Measurements from ENCODE around the gene KATNBL1. TPM values are rescaled to one million over a fixed set of nuclear protein-coding genes. Genes with fewer than 3 reads are reported as not detected.
"Not testable (repeated sequence)": the region's sequence is repeated elsewhere in the genome, so short reads cannot be mapped to it uniquely, and the experiment has no call there.

The KATNBL1 gene
- total RNA-seq, 1 donor from 2014 or later: 44.6 TPM

DNA sequence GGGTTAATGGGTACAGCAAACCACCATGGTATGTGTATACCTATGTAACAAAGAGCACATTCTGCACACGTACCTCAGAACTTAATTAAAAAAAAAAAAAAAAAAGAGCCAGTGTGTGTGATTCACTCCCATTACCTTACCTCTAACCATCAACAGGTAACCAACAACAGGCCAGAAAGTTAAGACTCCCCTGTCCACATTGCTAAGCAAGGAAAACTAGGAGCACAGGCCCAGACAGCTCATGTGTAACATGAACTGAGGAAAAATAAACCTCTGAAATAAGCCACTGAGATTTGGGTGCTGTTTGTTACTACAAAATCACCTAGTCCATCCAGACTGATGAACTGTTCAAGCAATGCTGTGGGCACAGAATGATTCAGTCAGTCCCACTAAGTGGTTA is 6.0 kb downstream of the KATNBL1 start:
- intact Hi-C loops (cut with micrococcal nuclease): no loop called here

DNA sequence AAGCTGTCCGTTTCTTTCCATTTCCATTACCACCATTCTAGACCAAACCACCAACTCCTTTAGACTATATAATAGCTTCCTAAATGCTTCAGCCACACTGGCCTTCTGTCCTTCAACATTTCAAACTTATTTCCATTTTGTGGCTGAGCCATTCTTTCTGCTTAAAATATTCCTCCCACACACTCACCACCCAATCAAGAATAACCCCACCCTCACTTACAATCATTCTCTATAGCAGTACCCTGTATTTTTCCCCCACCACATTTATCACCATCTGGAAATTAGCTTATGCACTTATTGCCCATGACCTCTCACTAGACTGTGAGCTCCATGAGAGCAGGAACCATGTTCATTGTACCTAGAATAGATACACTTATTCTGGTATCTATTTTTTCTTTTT is 6.6 kb downstream of the KATNBL1 start:
- intact Hi-C loops (cut with micrococcal nuclease): no loop called here

DNA sequence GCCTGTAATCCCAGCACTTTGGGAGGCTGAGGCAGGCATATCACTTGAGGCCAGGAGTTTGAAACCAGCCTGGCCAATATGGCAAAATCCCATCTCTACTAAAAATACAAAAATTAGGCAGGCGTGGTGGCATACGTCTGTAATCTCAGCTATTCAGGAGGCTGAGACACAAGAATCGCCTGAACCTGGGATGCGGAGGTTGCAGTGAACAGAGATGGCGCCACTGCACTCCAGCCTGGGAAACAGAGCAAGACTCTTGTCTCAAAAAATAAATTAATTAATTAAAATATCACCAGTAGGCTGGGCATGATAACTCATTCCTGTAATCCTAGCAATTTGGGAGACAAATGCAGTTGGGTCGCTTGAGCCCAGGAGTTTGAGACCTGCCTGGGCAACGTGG is 16.6 kb downstream of the KATNBL1 start:
- intact Hi-C loops (cut with micrococcal nuclease): not testable (repeated sequence)

DNA sequence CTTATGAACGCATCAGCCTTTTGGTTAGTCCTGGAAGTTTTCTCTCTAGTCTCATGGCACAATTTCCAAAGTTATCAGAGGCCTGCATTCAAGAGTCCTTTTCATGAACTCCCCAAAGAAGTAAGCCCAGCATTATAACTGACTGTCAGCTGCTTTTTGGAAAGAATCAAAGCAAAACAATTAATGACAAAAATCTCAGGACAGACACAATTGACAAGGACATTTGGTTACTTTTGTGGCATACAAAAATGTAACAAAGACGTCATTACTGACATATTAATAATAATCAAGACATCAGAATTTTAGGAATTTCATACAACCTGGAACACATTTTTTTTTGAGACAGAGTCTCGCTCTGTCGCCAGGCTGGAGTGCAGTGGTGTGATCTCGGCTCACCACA is 21.2 kb downstream of the KATNBL1 start:
- intact Hi-C loops (cut with micrococcal nuclease): no loop called here

DNA sequence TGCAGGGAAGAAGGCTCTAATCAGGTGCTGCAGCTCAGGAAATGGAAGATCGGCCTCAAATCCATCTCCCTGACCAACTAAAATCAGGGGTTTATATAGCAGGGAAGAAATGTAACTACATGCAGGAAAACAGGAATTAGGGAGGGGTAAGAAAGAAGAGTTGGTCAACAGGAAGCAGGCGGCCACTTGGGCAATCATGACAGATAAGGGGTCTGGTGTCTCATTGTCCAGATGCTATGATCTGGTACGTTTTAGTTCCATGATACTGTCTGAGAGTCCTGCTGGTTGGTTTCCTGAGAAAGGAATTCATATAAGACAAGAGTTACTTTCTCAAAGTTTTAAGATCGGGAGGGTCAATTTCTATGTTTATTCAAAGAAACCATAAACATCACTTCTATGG is 24.2 kb downstream of the KATNBL1 start:
- intact Hi-C loops (cut with micrococcal nuclease): no loop called here

DNA sequence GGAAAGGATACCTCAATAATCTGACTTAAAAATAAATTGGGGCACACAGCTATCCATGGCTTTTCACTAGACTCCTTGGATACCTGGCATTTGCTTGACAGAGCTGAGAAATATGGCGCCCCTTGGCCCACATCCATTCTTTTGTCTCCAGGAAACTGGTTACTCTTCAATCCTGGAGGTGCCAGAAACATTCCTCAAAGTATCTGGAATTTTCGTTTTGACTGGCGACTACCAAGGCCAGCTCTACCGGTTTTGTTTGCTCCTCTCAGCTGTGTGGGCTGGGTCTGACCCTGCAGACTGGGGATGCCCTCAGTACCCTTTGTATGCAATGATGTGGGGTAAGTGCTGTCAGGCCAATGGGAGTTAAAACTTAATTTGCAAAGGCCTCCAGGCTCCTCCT is 27.0 kb downstream of the KATNBL1 start:
- intact Hi-C loops (cut with micrococcal nuclease): no loop called here

DNA sequence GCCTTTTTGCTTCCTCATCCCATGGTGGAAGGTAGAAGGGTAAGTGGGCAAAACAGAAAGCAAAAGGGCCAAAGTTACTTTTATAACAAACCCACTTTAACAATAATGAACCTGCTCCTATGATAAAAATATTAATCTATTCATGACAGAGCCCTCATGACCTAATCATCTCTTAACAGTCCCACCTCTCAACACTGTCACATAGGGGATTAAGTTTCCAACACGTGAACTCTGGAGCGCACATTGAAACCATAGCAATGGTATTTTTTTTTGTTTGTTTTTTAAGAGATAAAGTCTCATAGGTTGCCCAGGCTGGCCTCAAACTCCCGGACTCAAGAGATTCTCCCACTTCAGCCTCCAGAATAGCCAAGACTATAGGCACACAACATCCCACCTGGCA is 30.7 kb downstream of the KATNBL1 start:
- intact Hi-C loops (cut with micrococcal nuclease): no loop called here

DNA sequence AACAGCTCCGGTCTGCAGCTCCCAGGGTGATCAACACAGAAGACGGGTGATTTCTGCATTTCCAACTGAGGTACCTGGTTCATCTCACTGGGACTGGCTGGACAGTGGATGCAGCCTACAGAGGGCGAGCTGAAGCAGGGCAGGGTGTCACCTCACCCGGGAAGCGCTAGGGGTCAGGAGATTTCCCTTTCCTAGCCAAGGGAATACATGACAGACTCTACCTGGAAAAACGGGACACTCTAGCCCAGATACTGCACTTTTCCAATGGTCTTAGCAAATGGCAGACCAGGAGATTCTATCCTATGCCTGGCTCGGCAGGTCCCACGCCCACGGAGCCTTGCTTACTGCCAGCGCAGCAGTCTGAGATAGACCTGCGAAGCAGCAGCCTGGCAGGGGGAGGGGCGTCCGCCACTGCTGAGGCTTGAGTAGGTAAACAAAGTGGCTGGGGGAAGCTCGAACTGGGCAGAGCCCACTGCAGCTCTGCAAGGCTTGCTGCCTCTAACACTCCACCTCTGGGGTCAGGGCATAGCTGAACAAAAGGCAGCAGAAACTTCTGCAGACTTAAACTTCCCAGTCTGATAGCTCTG is 43.8 kb downstream of the KATNBL1 start:
- intact Hi-C loops (cut with micrococcal nuclease): not testable (repeated sequence)

DNA sequence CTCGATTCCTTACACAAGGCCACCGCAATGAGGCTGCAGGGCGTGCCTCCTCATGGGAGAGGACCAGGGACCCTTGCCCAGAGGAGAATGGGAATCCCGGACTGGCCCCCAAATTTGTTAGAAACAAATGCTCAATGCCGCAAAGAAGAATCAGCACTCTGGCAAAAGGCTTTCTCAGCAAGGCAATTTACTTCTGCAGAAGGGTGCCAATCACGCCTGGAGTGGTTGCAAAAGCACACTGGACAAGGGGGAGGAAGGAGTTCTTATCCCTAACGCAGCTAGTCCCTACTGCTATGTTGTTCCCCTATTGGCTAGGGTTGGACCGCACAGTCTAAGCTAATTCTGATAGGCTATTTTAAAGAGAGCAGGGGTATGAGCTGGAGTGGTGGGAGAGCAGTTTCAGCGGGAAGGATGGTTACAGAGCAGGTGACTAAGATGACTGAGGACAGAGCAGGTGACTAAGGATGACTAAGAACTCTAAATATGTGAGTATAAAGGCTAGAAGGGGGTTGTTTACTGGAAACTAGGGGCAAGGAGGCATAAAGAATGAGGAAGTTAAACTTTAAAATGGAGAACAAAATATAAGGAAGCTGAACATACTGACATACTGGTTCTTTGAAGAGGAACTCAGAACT is 48.5 kb downstream of the KATNBL1 start:
- intact Hi-C loops (cut with micrococcal nuclease): no loop called here

DNA sequence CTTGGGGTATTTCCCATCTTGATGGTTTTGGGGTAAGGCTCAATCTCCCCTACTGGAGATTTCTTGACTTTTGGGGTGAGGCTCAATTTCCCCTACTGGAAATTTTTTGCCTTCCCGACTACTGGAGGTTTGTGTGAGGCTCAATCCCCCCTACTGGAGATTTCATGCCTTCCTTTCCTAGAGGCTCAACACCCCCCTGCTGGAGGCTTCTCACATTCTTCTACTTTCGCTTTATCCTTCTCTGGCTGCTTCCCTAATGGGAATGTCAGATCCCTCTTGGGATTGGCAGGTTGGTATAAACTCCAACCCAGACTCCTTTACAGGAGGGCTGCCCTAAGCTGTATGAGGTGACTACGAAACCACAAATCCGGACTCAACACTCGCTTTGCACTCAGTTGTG is 49.2 kb downstream of the KATNBL1 start:
- intact Hi-C loops (cut with micrococcal nuclease): no loop called here

DNA sequence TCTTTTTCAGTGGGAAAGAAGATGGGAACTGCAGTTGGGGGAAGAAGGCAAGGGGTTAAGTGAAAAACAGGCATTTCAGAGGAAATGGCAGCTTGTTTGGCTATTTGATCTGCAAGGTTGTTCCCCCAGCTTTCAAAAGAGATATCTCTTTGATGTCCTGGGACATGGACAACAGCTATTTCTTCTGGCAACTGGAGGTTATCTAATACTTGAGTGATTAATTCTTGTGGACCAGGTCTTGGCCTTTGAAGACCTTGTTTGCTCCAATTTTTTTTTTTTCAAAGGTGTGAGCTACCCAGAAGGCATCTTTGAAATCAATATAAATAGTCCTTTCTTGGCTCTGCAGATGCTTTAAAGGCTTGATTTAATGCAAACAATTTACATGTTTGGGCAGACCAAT is 51.5 kb downstream of the KATNBL1 start:
- intact Hi-C loops (cut with micrococcal nuclease): no loop called here

DNA sequence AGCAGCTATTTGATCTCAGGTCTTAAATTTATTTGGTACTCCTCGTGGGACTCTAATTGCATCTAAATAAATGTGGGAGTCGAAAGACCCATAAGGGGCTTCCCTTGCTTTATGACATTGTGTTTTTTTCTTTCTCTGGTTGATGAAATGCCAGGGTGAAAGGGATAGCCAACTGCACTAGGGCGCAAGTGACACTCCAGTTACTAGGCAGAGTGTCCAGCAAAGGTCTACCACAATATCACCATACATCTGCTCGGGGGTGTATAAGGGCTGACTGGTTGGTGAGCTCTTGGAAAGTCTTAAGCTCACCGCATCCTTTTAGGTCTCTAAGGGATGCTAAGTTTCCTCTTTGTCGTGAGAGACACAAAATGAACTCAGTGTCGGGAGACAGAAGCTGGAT is 54.0 kb downstream of the KATNBL1 start:
- intact Hi-C loops (cut with micrococcal nuclease): no loop called here

DNA sequence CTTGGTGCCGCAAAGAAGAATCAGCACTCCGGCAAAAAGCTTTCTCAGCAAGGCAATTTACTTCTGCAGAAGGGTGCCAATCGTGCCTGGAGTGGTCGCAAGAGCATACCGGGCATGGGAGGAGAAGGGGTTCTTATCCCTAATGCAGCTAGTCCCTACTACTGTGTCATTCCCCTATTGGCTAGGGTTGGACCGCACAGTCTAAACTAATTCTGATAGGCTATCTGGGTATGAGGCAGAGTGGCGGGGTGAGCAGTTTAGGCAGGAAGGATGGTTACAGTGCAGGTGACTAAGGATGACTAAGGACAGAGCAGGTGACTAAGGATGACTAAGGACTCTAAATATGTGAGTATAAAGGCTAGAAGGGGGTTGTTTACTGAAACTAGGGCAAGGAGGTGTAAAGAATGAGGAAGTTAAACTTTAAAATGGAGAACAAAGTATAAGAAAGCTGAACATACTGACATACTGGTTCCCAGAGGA is 55.1 kb downstream of the KATNBL1 start:
- intact Hi-C loops (cut with micrococcal nuclease): no loop called here

DNA sequence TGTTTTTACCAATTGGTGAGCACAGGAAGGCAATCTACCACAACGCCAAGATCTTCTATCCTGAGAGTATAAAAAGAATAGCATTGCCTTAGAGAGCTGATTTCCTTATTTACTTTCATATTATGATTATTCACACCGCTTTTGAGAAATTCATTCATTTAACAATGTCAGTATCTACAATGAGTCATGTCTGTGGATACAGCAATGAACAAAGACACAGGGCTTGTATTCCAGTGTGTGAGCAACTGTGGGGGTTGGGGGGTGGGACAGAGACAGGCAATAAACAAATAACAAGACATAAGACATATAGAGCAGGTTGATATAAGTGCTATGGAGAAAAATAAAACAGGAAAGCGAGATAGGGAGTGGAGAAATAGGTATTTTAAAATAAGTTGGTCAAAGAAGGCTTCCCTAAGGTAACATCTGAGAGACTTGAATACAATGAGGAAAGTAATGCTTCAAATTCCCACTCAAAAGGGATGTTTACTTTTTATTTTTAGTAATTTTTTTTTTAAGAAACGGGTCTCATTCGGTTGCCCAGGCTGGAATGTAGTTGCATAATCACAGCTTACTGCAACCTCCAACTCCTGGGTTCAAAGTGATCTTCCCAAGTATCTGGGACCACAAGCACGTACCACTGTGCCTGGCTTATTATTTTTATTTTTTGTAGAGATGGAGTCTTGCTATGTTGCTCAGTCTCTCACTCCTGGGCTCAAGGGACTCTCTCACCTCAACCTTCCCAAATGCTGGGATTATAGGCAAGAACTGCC is 62.3 kb downstream of the KATNBL1 start:
- intact Hi-C loops (cut with micrococcal nuclease): no loop called here

DNA sequence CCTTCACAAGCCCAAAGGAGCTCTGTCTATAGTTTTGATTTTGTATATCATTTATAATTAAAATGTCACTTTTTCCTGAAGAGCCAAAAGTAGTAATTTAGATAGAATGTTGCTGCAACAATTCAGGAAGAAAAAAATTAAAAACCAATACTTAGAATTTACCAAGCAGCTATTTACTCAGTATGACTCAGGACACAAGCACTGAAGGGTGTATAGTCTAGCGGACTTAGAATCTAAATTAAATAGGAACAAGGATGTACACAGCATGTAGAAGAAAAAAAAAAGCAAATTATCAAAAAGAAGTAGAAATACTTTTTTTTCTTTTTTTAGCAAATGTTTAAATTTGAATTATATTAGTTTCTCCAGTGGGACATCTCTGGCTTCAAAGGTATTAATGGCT is 76.4 kb downstream of the KATNBL1 start:
- intact Hi-C loops (cut with micrococcal nuclease): no loop called here

DNA sequence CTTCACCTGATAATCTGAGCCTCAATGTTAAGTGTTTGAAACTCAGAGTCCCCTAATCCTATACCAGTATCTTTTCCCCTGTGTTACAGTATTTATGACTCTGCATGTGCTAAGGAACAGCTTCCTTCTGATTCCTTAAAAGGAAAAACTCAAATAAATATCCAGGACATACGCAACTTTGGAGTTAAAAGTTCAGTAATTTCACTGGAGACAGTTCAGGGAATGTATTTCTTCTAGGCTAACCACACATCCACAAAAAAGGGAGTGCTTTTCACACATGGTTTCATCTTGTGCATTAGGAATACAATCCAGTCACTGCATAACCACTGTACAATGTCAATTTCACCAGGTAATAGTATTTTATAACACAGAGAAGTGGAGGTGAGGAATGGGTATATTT is 77.0 kb downstream of the KATNBL1 start:
- intact Hi-C loops (cut with micrococcal nuclease): no loop called here

DNA sequence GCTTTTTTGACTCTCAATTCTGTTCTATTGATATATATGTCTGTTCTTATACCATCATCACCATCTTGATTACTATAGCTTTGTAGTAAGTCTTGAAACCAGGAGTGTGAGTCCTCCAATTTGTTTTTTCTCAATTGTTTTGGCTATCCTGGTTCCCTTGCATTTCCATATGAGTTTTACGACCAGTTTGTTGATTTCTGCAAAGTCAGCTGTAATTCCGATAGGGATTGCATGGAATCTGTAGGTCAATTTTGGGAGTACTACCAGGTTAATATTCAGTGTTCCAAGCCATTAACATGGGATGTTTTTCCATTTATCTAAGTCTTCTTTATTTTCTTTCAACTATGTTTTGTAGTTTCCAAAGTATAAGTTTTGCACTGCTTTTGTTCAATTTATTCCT is 81.0 kb downstream of the KATNBL1 start:
- intact Hi-C loops (cut with micrococcal nuclease): no loop called here

DNA sequence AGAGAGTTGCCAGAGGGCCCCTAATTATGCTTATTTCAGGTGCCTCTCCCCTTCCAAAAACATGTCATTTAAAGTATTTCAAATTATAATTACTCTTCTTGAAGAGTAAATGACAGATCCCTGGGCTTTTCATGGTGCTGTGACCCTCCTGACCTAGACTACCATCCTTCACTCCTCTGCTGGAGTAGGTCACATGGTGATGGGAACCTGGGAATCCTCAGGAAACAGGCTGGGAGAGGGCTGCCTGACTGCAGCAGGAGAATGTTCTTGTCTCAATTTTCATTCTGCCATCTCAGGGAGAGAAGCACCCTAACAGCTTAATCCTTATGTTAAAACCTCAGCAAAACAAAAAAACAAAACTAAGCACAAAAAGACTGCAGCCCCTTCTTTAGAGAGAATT is 83.4 kb downstream of the KATNBL1 start:
- intact Hi-C loops (cut with micrococcal nuclease): no loop called here

DNA sequence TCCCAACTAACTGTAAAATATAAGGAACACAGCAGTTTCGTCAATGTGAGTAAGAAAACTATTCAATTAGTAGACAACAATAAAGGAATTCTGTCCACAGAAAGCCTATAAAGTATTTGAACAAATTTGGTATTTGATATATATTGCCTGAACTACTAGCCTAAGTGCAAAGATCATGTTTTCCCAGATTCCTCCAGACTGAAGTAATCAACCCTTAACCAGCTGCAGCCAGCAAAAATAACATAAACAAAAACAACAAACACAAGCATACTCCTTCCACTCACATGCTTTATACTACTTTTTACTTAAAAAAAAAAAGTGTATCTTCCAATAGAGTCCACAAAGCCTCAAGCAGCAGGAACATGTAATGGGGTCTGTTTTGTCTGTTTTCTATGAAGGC is 84.0 kb downstream of the KATNBL1 start:
- intact Hi-C loops (cut with micrococcal nuclease): no loop called here

DNA sequence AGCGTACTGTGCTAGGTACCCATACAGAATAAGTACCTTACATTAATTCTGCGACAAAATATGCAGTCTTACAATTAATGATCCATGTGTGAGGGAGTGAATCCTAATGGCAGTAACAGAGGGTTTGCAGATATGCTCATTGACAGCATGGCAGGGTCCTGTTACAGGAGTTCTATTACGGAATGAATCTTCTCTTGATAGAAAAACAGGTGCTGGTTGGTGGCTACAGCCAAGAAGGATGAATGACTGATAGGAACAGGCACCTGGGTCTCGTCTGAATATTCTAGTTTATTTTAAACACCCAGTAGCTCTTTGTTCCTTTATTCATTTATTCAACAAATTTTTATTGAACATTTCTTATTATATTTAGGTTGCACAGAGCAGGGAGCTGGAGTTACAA is 85.2 kb downstream of the KATNBL1 start:
- intact Hi-C loops (cut with micrococcal nuclease): no loop called here

DNA sequence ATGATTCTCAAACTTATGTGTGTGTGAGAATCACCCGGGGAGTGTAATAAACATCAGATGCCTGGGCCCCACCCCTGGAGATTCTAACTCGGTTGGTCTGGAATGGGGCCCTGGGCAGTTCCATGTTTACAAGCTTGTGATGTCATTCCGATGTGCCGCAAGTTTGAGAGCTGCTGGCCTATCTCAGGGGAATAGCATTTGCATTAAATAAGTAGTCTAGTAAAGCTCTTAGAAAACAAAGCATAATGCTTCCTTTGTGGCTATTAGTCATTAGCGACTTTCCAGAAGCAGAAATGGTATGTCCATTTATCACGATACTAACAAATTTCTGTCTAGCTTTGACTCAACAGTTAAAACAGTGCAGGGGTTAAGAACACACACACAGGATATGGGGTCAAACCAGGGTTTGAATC is 87.1 kb downstream of the KATNBL1 start:
- intact Hi-C loops (cut with micrococcal nuclease): no loop called here

DNA sequence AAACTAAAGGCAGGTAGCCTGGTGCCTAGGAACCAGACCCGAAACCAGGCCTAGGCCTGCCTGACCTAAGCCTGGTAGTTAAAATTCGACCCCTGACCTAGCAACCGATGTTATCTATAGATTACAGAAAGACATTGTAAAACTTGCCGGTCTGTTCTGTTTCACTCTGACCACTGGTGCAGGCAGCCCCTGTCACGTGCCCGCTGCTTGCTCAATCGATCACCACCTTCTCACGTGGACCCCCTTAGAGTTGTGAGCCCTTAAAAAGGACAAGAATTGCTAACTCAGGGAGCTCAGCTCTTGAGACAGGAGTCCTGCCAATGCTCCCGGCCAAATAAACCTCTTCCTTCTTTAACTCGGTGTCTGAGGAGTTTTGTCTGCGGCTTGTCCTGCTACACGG is 88.1 kb downstream of the KATNBL1 start:
- intact Hi-C loops (cut with micrococcal nuclease): not testable (repeated sequence)

DNA sequence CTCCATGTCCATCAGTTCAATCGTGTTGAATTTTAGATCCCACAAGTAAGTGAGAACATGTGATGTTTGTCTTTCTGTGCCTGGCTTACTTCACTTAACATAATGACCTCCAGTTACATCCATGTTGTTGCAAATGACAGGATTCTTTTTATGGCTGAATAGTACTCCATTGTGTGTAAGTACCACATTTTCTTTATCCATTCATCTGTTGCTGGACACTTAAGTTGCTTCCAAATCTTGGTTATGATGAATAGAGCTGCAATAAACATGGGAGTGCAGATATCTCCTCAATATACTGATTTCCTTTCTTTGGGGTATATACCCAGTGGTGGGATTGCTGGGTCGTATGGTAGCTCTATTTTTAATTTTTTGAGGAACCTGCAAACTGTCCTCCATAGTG is 89.5 kb downstream of the KATNBL1 start:
- intact Hi-C loops (cut with micrococcal nuclease): not testable (repeated sequence)

All from T-helper 2 cell treated with Interferon-gamma antibody and Interleukin-4, amounts not matched to agents 100 ng/mL and 5 ng/mL, for 36 hours (primary cell).